Activated CD8-positive, alpha-beta T cell treated with anti-CD3 and anti-CD28 coated beads for 36 hours (primary cell): ENCODE results near the gene RAB33B. TPM values are rescaled to one million over a fixed set of nuclear protein-coding genes. Genes with fewer than 3 reads are reported as not detected.
"Not testable (repeated sequence)": the region's sequence is repeated elsewhere in the genome, so short reads cannot be mapped to it uniquely, and the experiment has no call there.

ENCODE experiments used
- ATAC-seq: fragments of 200-7000 bp; cut with Tn5 transposase; one replicate; pipeline ENCODE4 v1.10.0; 2021; ENCODE audit warnings: mild to moderate bottlenecking, moderate library complexity
- CTCF ChIA-PET: fragments of 350-600 bp; sonication (Branson Sonifier 250); formaldehyde crosslinking; loops from one replicate; lab custom pipeline; 2021; ENCODE audit warnings: antibody characterized with exemption; lab: Charles Lee
- POLR2A ChIA-PET: fragments of 350-600 bp; sonication (Branson Sonifier 250); formaldehyde crosslinking; loops from one replicate; lab custom pipeline; 2021; ENCODE audit warnings: antibody characterized with exemption; lab: Charles Lee
- DNase-seq: peaks from one replicate; pipeline ENCODE4 v3.0.0-alpha.2; 2020
- H3K27ac Mint-ChIP-seq: one replicate; pipeline ENCODE4 v1.8.0; 2021; ENCODE audit warnings: mild to moderate bottlenecking, mixed read lengths
- H3K27me3 Mint-ChIP-seq: one replicate; pipeline ENCODE4 v1.8.0; 2021; ENCODE audit warnings: mixed read lengths
- H3K36me3 Mint-ChIP-seq: one replicate; pipeline ENCODE4 v1.8.0; 2021; ENCODE audit warnings: low read depth, mixed read lengths
- H3K4me1 Mint-ChIP-seq: one replicate; pipeline ENCODE4 v1.8.0; 2021; ENCODE audit warnings: low read depth, mixed read lengths
- H3K4me3 Mint-ChIP-seq: one replicate; pipeline ENCODE4 v1.8.0; 2021; ENCODE audit warnings: mild to moderate bottlenecking, moderate library complexity, mixed read lengths
- H3K9me3 Mint-ChIP-seq: one replicate; pipeline ENCODE4 v1.8.0; 2021; ENCODE audit warnings: mixed read lengths
- intact Hi-C: fragments of 100-400 bp; cut with micrococcal nuclease; formaldehyde crosslinking; loops from one replicate; pipeline ENCODE4 v1.10.0; 2022
- total RNA-seq, 2 experiments: library from RNA; stranded (reverse); gene quantifications; one replicate each; pipeline ENCODE4 v1.2.3, GENCODE V29; 2021
- TF ChIP-seq, protein P1 (sequence below): fragments of 200-600 bp; IDR thresholded peaks from one replicate; pipeline ENCODE4 v1.8.0; 2022; ENCODE audit warnings: antibody characterized with exemption, mild to moderate bottlenecking

The RAB33B gene
- total RNA-seq, 2 experiments from 2014 or later = 6.1 to 6.2 TPM

GRCh38 chr4:139443661-139444060 lies 10.3 kb upstream of the RAB33B start:
- POLR2A ChIA-PET = interaction anchor here (0.7 kb wide), 1 partner anchor 10 kb away, joined by 3 read pairs; no protein-coding TSS in a partner anchor
- Mint-ChIP-seq H3K27ac (no peak overlapping the region), H3K4me1 (no peaks in the 10 kb centered on the region), H3K4me3 (no peak overlapping the region), H3K36me3 (peaks cover 17% of the 10 kb centered on the region), H3K9me3 (peaks cover 18% of the 10 kb centered on the region), H3K27me3 (no peaks in the 10 kb centered on the region)
- TF ChIP-seq, protein P1, sequence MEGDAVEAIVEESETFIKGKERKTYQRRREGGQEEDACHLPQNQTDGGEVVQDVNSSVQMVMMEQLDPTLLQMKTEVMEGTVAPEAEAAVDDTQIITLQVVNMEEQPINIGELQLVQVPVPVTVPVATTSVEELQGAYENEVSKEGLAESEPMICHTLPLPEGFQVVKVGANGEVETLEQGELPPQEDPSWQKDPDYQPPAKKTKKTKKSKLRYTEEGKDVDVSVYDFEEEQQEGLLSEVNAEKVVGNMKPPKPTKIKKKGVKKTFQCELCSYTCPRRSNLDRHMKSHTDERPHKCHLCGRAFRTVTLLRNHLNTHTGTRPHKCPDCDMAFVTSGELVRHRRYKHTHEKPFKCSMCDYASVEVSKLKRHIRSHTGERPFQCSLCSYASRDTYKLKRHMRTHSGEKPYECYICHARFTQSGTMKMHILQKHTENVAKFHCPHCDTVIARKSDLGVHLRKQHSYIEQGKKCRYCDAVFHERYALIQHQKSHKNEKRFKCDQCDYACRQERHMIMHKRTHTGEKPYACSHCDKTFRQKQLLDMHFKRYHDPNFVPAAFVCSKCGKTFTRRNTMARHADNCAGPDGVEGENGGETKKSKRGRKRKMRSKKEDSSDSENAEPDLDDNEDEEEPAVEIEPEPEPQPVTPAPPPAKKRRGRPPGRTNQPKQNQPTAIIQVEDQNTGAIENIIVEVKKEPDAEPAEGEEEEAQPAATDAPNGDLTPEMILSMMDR = no peak
- DNase-seq (no peak), ATAC-seq (no peak)
- CTCF ChIA-PET = interaction anchor here (1.0 kb wide), 1 partner anchor 209 kb away, joined by 3 read pairs; no protein-coding TSS in a partner anchor
- intact Hi-C loops = no loop called here

DNA sequence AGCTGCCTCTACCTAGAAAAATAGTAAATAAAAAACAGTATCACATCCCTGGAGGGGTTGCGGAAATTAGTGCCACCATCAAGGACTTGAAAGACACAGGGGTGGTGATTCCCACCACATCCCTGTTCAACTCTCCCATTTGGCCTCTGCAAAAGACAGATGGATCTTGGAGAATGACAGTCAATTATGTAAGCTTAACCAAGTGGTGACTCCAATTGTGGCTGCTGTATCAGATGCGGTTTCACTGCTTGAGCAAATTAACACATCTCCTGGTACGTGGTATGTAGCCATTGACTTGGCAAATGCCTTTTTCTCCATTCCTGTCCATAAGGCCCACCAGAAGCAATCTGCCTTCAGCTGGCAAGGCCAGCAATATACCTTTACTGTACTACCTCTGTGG lies 9.0 kb upstream of the RAB33B start:
- H3K4me1 Mint-ChIP-seq, DNase-seq, H3K27ac Mint-ChIP-seq, H3K27me3 Mint-ChIP-seq, H3K9me3 Mint-ChIP-seq, H3K4me3 Mint-ChIP-seq, CTCF ChIA-PET, intact Hi-C loops, ATAC-seq, POLR2A ChIA-PET: not testable (repeated sequence)
- H3K36me3 Mint-ChIP-seq = peaks cover 10% of the 10 kb centered on the region

- DNase-seq, H3K9me3 Mint-ChIP-seq, H3K36me3 Mint-ChIP-seq, H3K4me1 Mint-ChIP-seq, POLR2A ChIA-PET, ATAC-seq, CTCF ChIA-PET, H3K27ac Mint-ChIP-seq, intact Hi-C loops, H3K4me3 Mint-ChIP-seq, H3K27me3 Mint-ChIP-seq: not testable (repeated sequence)
Measured at GRCh38 chr4:139447078-139447477, 6.8 kb upstream of the RAB33B start.

DNA sequence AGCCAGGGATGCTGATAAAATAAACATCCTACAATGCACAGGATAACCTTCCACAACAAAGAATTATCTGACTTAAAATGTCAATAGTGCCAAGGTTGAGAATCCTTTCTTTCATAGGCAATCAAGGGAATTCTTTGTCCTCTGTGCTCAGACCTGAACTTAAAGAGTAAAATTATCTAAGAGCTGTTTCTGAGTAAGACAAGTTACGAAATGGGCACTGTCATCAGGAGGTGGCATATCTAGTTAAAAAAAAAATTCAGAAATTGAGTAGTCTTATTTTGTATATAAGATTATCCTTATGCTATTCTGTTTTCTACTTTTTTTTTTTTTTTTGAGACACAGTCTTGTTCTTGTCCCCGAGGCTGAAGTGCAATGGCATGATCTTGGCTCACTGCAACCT lies 3.3 kb upstream of the RAB33B start:
- no peak overlapping the region for H3K4me3 Mint-ChIP-seq
- ATAC-seq (no peak), DNase-seq (no peak)
- no peak overlapping the region for H3K27ac Mint-ChIP-seq
- no peaks in the 10 kb centered on the region for H3K27me3 Mint-ChIP-seq
- no peaks in the 10 kb centered on the region for H3K9me3 Mint-ChIP-seq
- TF ChIP-seq, protein P1 = no peak
- ChIA-PET CTCF (no interaction called here), POLR2A (no interaction called here)
- peaks cover 5% of the 10 kb centered on the region for H3K36me3 Mint-ChIP-seq
- peaks cover 22% of the 10 kb centered on the region for H3K4me1 Mint-ChIP-seq
- intact Hi-C loops = loop anchor here (10.0 kb wide), 1 partner anchor 366 kb away; no protein-coding TSS in a partner anchor

DNA sequence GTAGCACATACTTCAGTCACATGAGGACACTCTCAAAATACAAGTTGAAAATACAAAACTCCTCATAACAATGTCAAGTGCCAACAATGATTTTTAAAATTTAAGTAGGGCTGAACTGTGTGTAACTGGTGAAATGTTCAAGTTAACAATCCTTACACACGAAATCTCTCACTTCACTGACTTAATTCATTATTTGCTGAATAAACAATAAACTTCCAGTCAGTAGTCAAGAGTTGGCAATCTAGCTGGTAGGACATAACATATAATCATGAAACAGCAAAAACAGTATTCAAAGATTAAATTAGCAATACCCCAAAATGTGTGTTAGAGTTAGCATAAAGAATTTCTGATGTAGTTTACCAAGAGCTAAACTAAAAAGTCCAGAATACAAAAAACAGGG lies 1.9 kb upstream of the RAB33B start:
- no peaks in the 10 kb centered on the region for H3K27me3 Mint-ChIP-seq

GRCh38 chr4:139453041-139453370 lies 915 bp upstream of the RAB33B start:
- DNase-seq = peak; percentile 85
- TF ChIP-seq, protein P1 = peak; percentile 50
- Mint-ChIP-seq H3K36me3 (peaks cover 5% of the 10 kb centered on the region), H3K4me1 (peaks cover 44% of the 10 kb centered on the region), H3K27ac (peak overlapping the region; percentile 98), H3K27me3 (no peaks in the 10 kb centered on the region), H3K9me3 (no peaks in the 10 kb centered on the region), H3K4me3 (peak overlapping the region; percentile 91)
- POLR2A ChIA-PET = interaction anchor here (0.6 to 2.5 kb wide), 6 partner anchors 9 to 439 kb away, joined by 3 to 14 read pairs (median 4); partner anchors contain the start of gene SETD7
- intact Hi-C loops = loop anchor here (10.0 kb wide), 1 partner anchor 368 kb away; no protein-coding TSS in a partner anchor
- CTCF ChIA-PET = interaction anchor here (0.8 to 1.9 kb wide), 12 partner anchors 10 to 152 kb away, joined by 3 to 10 read pairs (median 4); partner anchors contain the start of gene NAA15
- peak; percentile 58 for ATAC-seq

More for the DNA sequence above, 1.9 kb upstream of the RAB33B start:
- TF ChIP-seq, protein P1 = no peak
- peak overlapping the region; percentile 91 for H3K4me3 Mint-ChIP-seq
- DNase-seq (no peak), ATAC-seq (no peak)
- peak overlapping the region; percentile 98 for H3K27ac Mint-ChIP-seq
- no peaks in the 10 kb centered on the region for H3K9me3 Mint-ChIP-seq
- peaks cover 5% of the 10 kb centered on the region for H3K36me3 Mint-ChIP-seq
- intact Hi-C loops = loop anchor here (10.0 kb wide), 1 partner anchor 367 kb away; no protein-coding TSS in a partner anchor
- H3K4me1 Mint-ChIP-seq = peaks cover 35% of the 10 kb centered on the region
- CTCF ChIA-PET = interaction anchor here (1.8 to 1.9 kb wide), 2 partner anchors 33 to 151 kb away, joined by 8 to 10 read pairs; partner anchors contain the start of gene NAA15
- POLR2A ChIA-PET = no interaction called here
